ENCODE results near the gene NKAIN2.
A peak's percentile ranks its signal among the peaks of the same experiment; 100 is the strongest.

Gene NKAIN2

DNA sequence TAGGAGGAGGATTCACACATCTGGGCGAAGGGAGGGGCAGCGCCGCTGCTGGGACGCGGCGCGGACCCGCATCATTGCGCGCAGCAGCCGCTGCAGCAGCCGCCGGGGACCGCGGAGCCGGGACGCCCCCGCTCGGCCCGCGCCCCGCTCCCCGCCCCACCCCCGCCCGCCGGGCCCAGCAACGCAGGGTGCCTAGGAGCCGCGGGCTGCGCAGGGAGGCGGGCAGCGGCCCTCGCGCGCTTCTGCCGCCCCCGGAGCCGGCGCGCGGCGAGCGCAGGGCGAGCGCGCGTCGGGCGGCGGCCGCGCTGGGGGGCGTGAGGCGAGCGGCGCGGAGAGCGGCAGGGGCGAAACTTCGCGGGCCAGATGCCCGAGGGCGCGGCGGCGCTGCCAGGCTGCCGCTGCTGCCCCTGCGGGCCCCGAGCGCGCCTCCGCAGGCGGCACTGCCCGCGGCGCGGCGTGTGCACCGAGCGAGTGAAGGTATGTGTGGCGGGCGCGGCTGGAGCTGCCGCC is at the start of gene NKAIN2:
Gene NKAIN2, plus strand, starts transcription at position 362 of the 510 bp plus-strand sequence.
- DNase-seq (ENCODE audit: low spot score), result no peak

GRCh38 chr6:123759472-123759871 is 44.2 kb upstream of the NKAIN2 start:
- no peak for DNase-seq (ENCODE audit: low spot score)

- no peak for DNase-seq (ENCODE audit: low spot score)
Observed at GRCh38 chr6:123763904-123764303, 39.8 kb upstream of the NKAIN2 start.

DNA sequence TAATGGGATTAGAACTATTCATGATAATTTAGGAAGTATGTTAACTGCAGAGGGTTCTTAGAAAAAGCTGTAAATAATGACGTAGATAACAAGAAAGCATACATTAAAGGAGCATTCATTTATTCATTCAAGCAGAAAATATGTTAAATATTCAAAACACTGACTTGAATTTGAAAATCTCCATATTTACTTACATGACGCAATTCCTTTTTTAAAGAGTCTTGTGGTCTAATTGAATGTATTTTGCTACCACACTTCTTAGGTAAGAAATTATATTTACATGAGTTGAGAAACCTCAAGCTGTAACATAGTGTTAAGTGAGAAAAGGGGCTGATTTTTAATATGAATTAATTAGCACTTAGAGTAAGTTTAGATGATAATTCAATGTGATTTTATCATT is 38.9 kb upstream of the NKAIN2 start:
- no peak for DNase-seq (ENCODE audit: low spot score)

GRCh38 chr6:123768921-123769320 is 34.7 kb upstream of the NKAIN2 start:
- no peak for DNase-seq (ENCODE audit: low spot score)

- no peak for DNase-seq (ENCODE audit: low spot score)
Observed at GRCh38 chr6:123769431-123769830, 34.2 kb upstream of the NKAIN2 start.

DNA sequence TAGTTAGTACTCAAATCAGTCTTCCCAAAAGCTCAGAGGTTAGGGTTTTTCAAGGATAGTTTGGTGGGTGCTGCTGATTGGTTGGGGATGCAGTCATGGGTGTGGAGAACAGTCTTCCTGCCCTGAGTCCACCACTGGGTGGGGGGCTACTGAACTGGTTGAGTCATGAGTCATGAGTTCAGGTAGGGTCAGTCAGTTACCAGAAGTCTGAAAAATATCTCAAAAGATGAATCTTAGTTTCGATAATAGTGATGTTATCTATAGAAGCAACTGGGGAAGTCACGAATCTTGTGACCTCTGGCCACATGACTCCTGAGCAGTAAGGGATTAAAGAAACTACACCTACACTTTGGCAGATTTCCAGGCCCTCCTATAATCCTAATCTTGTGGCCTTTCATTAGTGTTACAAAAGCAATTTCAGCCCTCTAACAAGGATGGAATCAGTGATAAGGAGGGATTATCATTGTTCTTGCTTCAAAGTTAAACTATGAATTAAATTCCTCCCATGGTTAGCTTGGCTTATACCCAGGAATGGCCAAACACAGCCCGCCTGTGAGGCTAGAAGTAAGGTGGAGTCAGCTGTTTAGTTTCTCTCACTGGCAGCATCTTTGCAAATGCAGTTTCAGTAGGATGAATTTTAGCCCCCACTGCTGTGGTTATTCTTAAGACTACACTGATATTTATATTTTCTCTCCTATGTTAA is 33.3 kb upstream of the NKAIN2 start:
- no peak for DNase-seq (ENCODE audit: low spot score)

DNA sequence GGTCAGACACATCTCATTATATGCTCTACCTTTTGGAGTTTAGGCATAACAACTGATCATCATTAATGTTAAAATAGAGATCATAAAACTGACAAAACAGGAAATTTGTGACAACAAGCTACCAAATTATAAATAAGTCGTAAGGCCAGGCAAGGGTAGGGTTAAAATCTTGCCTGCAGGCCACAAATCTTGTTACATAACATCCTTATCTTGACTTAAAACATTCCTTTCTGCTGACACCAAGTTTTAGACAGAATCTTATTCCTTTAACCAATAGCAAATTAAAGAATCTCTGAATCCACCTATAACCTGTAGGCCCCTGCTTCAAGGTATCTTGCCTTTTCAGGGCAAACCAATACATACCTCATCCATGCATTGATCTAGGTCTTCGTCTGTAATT is 32.5 kb upstream of the NKAIN2 start:
- DNase-seq (ENCODE audit: low spot score), result no peak

- no peak for DNase-seq (ENCODE audit: low spot score)
Observed at GRCh38 chr6:123777563-123777962, 26.1 kb upstream of the NKAIN2 start.

DNA sequence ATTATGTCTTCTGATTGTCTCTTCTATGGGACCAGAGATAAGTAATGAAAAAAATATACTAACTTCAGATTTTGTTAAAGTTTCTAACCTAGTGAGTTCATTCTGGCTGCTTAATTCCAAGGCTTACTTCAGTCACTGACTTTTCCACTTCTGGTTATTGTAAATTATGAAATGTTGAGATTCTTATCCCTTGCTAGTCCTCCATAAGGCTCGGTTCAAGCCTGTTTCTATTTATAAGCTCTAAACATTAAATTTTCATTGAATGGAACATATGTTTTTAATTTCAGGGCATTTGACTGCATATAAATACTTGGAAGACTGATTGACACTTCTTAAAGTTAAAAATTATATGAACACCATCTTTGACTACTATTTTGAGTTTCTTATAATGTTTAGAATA is 23.6 kb upstream of the NKAIN2 start:
- DNase-seq (ENCODE audit: low spot score), result no peak

- no peak for DNase-seq (ENCODE audit: low spot score)
Observed at GRCh38 chr6:123784330-123784729, 19.3 kb upstream of the NKAIN2 start.

DNA sequence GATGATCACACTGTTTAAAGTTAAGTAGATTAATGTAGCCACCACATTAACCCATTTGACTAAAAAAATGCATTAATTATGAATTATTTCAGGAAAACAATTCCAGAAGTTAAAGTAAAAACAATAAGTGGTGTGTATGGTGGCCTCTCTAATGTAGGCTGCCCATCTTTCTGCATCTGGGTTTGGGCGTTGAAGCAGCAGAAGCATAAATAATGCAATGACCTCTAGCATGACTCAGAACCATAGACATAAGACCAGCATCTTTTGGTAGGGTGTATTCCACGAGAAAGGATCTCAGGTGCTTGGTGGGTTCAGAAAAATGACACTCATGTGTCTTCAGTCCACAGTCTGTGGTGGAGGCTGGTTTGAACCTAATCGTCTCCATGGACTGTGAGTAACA is 18.6 kb upstream of the NKAIN2 start:
- DNase-seq (ENCODE audit: low spot score), result no peak

GRCh38 chr6:123788319-123788718 is 15.3 kb upstream of the NKAIN2 start:
- DNase-seq (ENCODE audit: low spot score), result no peak

- no peak for DNase-seq (ENCODE audit: low spot score)
Observed at GRCh38 chr6:123794190-123794589, 9.5 kb upstream of the NKAIN2 start.

DNA sequence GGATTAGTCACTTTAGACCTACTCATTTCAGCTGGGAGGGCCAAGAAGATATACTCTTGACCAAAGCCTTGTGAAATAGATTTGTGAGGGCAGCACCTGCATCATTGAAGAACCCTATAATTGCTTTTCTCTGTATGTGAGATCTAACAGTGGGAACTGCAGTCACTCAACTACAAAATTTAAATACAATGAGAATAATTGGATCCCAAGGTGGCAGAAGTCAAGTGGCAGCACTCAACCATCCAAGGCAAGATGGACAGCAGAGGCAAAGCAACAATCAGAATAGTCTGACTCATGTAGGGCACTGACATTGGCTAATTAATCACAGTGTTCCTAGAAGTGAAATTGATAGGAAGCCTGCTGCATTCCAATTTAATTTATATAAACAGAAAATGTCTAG is 8.9 kb upstream of the NKAIN2 start:
- DNase-seq (ENCODE audit: low spot score), result no peak

- DNase-seq (ENCODE audit: low spot score), result no peak
Observed at GRCh38 chr6:123801067-123801466, 2.6 kb upstream of the NKAIN2 start.

DNA sequence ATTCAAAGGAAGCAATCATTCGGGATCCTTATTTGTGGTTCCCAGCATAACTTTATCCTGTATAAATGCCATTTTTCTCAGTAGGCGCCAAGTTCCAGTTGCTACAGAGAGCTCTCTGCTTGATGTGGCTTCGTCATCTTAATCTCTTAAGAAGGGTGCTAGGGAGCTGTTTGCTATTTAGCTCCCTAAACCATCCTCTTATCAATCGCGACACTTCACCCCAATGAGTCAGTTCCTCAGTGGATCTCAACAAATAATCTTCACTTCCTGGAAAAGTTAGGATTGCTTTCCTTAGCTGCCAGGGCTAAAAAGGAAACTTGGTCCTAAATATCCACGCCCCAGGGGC is 1.3 kb upstream of the NKAIN2 start:
- DNase-seq (ENCODE audit: low spot score), result no peak

DNA sequence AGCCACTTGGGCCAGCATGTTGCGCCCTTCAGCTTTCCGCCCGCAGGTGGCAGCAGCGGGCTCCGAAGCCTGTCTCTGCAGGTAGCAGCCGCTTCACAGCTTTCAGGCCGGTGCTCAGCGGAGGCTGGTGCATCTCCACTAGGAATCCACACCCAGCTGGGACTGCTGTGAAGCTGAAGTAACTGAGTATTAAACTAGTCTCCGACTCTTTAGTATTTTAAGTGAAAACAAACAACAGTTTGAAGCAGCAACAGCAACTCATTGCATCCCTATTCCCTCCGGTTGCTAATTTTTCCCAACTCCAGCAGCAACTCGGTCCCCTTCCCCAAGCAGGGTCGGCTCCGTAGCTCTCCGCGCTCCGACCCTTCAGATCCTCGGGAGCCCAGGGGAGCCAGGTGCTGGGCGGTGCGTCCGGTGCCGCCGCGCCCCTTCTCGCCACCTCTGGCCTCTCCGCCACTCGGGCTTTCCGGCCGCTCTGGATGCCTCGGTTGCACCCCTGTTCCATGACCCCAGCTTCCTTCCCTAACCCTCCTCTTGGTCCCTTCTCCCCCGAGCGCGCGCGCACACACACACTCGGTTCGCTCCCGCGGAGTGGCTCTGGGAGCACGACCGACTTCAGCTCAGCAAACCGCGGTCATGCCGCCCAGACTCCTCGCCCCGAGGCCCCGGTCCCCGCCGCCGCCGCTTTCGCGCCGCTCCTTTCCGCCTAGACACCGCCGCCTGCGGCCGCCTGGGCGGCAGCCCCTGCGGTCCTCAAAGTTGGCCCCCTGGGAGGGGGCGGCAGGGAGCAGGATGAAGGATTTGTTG is 765 bp upstream of the NKAIN2 start:
- DNase-seq (ENCODE audit: low spot score), result peak; percentile 89

- DNase-seq (ENCODE audit: low spot score), result peak; percentile 82
Observed at GRCh38 chr6:123804014-123804786, 535 bp downstream of the NKAIN2 start.

DNA sequence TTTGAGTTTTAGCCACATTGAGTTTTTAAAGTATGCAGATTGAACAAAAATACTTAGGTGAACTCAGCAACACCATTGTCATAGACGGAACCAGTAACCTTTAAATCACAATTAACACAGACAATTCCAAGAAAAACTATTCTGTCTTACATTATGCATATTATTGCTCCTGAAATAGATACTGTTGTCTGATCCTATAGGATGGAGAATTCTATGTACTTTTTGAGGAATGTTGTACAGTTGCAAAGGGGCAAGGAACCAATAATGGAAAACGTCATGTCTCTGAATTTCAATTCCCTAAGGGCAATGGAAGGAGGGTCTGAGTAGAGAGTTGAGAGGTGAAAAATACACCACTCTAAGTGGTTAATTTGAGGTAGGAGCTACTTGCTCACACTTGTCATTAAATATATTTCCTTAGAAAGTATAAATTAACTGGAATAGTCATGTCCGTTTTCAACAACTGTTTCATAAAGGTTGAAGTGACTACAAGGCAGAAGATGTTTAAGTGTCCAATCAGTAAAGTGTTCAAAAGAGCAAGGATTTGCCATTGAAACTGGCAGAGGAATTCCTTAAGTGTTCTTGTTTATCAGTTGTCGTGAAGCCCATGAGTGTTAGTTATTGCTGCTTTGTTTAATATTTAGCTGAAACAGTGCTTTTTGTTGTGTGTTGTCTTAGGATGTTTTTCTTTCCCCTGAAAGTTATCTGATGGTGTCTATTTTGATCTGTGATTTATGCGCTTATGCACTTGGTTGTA is 1.3 kb downstream of the NKAIN2 start:
- DNase-seq (ENCODE audit: low spot score), result no peak

- no peak for DNase-seq (ENCODE audit: low spot score)
Observed at GRCh38 chr6:123805921-123806320, 2.3 kb downstream of the NKAIN2 start.

DNA sequence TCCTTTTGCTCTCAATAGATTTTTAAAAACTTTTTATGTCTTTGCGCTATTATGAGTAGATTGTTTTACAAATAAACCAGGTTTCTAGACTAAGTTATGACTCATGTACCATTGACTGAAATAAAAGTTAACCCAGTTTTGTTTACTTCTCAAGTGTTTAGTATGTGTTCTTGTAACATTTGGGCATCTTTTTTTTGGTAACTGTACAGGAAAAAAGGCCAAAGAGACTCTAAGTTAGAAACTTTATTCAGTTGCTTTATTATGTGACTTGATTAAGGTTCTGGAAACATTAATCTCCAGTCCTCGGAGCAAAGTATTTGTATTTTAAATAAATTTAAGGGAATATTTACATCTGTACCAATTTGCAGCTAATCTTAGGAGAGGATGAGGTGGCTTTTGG is 2.9 kb downstream of the NKAIN2 start:
- DNase-seq (ENCODE audit: low spot score), result no peak
